ENCODE data around the gene WDR35.
"Not testable (repeated sequence)": the region's sequence is repeated elsewhere in the genome, so short reads cannot be mapped to it uniquely, and the experiment has no call there.

Gene WDR35

DNA sequence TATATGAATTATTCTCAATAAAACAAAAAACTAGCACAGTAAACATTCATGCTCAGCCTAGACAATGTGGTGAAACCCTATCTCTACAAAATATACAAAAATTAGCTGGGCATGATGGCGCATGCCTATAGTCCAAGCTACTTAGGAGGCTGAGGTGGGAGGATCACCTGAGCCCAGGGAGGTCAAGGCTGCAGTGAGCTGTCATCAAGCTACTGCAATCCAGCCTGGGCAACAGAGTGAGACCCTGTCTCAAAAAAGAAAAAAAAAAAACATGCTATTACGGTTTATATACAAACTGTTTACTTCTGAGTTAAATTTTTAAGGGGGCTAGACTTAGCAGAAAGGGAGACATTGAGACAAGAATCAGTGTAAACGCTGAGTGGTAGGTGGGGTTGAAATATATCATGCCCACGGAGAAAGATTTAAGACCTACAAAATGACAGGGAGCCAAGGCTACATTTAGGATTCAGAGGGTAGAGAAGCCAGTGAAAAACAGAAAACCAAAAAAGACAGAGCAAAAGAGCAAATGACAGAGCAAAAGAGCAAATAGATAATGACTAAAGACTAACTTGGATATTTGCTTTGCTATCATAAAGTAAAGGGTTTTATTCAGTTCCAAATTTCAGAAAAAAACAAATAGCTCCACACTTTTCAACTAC lies 95.6 kb downstream of the WDR35 start:
- DNase-seq (ENCODE audit: low read depth in 2 of 2) = no peak

DNA sequence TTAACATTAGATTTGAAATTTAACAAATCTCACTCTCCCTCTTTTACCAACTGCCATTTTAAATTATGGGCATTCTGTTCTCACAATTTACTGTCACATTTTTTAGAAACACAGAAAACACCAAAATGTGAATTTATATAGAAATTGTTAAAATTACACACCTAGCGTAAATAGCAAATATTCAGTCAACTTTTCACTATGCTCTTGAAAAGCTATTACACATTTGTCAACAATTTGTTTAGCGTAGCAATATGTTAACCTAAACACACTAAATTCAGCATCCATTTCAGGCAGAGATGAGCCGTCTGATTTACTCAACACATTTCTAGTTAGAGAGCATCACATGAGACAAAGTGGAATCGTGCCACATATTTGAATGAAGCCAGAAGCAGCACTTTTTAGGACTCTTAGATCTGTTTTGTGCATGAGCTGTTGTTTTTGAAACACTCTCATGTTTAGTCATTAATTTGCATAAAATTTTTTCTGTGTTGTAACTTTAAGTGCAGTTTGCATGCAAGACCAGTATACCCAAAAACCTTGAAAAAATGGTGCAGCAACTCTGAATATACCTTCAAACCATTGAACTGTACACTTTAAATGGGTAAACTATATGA lies 96.3 kb downstream of the WDR35 start:
- no peak for DNase-seq (ENCODE audit: low read depth in 2 of 2)

DNA sequence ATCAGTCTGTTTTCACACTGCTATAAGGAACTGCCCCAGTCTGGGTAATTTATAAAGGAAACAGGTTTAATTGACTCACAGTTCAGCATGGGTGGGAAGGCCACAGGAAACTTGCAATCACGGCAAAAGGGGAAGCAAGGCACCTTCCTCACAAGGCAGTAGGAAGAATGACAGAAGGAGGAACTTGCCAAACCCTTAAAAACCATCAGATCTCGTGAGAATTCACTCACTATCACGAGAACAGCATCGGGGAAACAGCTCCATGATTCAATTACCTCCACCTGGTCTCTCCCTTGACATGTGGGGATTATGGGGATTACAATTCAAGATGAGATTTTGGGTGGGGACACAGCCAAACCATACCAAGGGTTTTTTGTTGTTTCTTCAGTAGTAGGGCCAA lies 97.9 kb downstream of the WDR35 start:
- DNase-seq (ENCODE audit: low read depth in 2 of 2) = not testable (repeated sequence)

DNA sequence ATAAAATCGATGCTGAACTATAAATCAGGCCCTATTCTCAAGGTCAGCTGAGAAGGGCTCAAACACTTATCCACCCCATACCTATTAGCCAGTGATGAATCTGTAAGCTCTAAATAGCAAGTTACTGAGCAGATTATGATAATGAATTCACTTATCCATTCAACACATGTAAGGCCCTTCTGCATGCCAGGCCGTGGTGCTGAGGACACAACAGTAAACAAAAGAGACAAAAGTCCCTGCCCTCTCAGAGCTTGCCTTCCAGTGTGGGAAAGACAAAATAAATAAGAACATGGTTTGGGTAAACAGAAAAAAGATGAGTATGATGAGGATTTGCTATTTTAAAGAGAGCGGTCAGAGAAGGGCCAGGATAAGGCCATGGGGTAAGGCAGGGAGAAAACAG lies 99.8 kb downstream of the WDR35 start:
- DNase-seq (ENCODE audit: low read depth in 2 of 2) = no peak

DNA sequence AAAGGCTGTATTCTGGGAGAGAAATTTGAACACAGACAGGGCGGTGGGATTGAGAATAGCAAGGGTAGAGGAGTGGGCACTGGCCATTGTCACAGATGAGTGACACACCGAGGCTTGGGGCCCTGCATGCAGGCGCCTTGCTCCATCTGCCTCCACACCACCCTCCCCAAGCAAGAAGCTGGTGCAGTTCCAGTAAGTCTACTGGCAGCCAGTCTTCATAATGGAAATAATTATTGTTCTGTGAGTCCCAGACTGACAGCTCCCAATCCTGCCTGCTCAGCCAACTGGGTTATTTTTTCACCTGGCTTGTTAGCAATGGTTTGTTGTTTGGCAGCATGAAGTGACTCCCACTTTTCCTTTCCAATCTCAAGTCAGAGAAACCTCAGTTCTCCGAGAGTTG lies 101.1 kb downstream of the WDR35 start:
- no peak for DNase-seq (ENCODE audit: low read depth in 2 of 2)

DNA sequence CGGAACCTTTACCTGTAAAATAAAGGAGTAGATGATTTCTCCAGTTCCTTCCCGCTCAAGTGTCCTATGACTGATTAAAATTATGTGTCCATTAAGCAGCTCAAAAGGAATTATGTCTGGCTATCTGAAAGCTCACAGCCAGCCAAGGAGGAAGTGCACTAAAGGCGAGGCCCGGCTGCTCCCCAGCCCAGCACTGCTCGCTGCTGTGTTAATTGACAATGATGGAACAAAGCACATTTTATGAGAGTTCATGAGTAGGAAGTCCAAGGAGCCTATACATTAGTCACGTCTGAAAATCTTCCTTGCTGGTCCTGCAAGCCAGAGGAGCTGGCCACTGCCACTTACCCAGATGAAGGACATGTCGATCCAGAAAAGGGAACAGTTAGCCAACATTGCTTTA lies 102.4 kb downstream of the WDR35 start:
- DNase-seq (ENCODE audit: low read depth in 2 of 2) = no peak

DNA sequence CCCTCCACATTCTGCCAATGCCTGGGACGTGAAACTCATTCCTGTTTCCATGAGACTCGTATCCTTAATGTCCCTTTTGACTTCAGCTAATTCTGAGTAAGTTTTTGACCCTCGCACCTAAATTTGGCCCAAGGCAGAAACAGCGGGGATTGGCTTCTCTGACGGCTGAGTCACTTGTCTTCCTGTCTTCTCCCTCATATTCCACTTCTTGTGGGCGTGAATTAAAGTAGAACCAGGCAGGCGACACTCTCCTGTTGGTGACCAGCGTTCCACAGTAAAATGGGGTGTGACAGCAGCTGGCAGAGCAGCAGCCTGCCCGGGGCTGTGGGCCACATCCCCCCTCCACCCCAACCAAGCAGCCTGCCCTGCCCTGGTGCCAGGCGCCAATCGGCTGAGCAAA lies 103.6 kb downstream of the WDR35 start:
- no peak for DNase-seq (ENCODE audit: low read depth in 2 of 2)

DNA sequence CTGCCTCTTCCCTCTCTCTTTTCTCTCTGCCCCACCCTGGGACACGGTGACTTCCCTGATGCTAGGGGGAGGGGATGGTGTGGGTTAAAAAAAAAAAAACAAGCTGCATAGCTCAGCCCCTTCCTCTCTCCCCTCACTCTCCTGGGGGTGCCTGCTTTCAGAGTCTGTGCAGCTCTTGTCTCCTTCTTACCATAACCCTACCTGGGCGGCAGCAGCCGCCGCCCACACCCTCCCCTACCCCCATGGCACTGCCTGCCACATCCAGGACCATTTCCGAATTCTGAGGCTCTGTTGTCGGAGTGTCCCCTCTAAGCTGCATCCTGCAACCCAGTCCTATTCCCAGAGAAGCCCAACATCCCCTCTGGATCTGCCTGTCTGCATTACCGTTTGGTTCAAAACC lies 104.1 kb downstream of the WDR35 start:
- DNase-seq (ENCODE audit: low read depth in 2 of 2) = no peak

DNA sequence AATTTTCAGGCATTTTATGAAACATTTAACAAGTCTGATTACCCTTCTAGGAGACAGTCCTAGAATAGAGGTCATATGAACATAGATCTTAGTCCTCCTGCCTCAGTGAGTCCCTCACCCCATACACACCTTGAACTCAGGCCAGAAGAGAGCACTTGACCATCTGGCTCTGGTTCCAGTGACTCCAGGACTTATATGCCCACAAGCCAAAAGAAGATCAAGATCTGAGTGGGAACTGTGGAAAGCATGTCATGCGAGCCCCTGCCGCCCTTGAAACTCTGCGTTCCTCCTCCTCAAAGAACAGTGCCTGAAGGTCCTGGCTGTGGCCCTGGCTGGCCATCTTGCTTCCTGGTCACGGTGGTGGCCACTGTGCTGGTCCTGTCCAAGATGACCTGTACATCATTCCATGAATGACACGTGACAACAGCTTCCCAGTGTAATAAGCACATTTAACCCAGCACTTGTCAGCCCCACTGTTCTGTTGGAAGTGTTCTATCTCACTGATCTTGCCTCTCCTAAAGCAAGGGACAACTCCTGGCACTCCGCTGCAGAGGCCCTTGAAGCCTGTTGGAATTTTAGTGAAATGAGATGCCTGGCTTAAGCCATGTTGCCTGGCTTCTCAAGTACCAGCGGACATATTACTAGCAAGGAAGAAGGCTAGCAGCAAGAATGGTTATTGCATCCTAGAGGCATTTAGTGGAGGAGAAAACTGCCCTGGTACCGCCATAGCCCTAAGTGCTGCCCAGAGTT lies 105.8 kb downstream of the WDR35 start:
- DNase-seq (ENCODE audit: low read depth in 2 of 2) = no peak

DNA sequence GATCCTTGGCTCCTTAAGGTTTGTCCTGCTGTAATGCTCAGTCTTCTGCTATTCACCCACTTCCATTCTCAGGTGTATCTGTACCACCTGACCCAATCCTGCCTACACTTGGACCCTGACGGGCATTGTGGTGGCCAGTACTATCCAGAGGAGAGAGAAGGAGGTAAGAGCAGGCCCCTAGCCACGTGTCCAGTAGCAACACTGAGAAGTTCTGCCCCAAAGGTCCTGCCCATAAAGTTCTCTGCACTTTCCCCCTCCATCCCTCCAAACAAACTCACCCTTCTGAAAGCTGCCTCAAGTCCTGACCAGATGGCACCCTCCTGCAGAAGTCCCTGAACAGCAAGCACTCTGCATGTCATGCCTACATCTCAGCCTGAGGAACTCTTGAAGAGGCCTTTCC lies 106.4 kb downstream of the WDR35 start:
- no peak for DNase-seq (ENCODE audit: low read depth in 2 of 2)

DNA sequence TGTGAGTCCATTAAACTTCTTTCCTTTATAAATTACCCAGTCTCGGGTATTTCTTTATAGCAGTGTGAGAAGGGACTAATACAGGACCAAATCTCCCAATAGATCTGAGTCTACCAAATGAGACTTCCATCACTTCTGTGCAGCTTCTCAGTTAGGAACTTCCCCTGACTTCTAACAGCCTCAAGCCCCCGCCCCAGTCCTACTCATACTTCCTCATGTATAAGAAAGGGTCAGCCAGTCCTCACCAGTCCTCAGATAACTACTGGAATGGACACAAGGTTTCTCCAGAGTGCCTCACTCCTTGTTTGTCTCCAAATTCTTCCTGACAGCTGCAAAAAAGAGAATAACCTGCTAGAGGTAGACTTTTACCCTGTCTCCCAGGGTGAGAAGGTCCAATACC lies 107.6 kb downstream of the WDR35 start:
- no peak for DNase-seq (ENCODE audit: low read depth in 2 of 2)

DNA sequence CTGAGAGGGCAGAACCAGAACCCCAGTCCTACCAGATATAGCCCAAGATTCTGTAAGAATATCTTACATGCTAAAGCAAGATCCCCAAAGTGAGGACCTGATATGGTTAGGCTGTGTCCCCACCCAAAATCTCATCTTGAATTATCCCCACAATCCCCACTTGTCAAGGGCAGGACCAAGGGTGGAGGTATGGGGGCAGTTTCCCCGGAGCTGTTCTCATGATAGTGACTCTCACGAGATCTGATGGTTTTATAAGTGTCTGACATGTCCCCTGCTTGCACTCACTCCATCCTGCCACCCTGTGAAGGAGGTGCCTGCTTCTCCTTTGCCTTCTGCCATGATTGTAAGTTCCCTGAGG lies 108.0 kb downstream of the WDR35 start:
- no peak for DNase-seq (ENCODE audit: low read depth in 2 of 2)

DNA sequence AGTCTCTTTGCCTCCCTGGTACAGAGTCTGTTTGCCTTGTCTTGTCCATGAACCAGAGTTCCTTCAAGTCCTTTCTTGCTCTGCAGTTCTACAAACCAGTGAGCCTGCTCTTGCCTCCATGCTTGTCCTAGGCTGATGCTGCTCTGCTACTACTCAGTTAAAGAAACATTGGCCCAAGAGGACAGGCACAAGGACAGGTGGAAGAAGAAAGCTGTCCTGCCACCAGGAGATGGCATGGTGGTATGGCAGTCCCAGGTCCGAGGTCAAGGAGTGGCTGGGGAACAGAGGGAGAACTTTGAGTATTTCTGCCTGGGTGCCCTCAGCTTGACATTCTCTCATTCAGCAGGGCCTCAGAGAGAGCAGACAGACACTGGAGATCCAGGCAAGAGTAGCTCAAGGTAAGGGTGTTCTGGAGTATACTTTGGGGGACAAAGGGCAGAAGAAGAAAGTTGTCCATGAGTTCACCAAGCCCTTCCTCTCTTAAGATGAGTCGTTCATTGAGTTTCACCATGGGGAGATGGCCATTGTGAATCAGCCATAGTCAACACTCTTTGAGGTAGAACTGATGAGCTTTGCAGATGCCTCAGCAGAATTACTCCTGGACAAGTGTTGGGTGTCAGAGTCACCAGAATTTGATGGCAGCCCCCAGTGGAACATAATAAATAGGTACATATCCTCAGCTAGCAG lies 108.5 kb downstream of the WDR35 start:
- DNase-seq (ENCODE audit: low read depth in 2 of 2) = no peak

DNA sequence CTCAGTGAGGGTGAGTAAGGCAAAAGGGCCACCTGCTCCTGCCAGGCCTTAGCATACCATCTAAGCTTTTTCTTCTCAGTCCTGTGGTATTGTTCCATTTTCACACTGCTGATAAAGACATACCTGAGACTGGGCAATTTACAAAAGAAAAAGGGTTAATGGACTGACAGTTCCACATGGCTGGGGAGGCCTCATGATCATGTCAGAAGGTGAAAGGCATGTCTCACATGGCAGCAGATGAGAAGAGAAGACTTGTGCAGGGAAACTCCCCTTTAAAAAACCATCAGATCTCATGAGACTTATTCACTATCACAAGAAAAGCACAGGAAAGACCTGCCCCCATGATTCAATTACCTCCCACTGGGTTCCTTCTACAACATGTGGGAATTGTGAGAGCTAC lies 109.7 kb downstream of the WDR35 start:
- DNase-seq (ENCODE audit: low read depth in 2 of 2) = not testable (repeated sequence)

DNA sequence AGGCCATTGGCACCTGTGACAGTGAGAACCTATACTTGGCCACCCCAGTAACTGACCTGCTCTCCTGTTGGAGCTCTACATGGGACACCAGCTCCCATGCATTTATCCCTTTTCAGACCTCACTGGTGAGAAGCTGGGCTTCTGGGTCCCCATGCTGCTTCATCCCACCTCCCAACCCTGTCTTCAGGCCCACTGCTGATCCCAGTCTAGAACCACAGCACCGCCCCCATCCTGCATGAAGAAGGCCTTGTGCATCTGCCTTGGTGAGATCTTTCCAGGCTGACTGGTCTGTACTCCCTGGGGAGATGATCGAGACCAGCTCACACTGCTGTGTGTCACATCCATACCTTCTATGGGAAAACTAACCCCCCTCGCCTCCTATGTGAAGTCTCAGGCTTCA lies 110.8 kb downstream of the WDR35 start:
- DNase-seq (ENCODE audit: low read depth in 2 of 2) = no peak

DNA sequence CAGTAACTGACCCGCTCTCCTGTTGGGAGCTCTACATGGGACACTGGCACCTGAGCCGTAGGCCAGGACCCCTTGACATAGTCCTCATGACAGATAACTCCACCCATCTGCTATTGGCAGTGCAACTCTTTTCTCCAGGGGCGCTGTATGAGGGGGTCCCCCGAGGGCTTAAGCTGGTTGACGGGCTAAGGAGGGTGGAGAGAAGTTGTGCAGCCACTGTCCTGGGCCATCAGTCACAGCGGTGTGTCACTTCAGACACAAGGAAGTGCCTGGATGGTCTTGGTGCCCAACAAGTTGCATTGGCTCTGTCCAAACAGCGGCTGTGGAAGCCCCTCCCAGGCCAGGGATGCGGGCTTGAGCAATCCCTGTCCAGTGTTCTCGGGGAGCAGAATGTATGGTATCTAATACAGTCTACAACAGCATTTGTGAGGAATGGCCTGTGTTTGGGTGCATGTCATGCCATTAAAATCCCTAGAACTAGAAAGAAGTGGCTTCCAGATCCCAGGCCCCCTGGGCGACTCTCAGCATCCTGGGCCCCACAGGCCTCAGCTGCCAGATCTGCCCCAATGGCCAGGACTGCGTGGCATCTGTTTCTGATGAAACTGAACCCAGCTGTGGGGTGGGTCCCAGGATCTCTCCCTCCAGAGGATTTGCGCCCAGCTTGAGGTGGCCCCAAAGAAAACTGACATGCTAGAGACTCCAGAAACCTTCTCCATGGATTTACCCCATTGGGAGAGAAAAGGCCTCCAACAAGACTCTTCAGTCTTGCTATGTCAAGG lies 111.4 kb downstream of the WDR35 start:
- no peak for DNase-seq (ENCODE audit: low read depth in 2 of 2)

DNA sequence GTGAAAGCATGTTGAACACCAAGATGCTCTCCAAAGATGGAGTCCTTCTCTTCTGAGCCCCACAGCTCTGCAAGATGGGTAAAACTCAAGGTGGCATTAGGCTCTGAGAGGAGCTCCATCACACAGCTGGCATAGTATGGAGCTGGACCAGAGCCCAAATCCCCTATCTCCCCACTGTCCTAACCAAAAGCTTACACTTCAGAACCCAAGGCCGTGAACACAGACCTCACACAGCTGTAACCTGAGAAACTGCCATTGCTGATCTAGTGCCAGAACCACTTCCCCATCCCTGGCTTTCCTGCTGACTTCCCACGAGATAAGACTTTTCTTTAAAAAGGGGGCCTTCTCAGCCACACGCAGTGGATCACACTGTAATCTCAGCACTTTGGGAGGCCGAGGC lies 113.2 kb downstream of the WDR35 start:
- no peak for DNase-seq (ENCODE audit: low read depth in 2 of 2)

DNA sequence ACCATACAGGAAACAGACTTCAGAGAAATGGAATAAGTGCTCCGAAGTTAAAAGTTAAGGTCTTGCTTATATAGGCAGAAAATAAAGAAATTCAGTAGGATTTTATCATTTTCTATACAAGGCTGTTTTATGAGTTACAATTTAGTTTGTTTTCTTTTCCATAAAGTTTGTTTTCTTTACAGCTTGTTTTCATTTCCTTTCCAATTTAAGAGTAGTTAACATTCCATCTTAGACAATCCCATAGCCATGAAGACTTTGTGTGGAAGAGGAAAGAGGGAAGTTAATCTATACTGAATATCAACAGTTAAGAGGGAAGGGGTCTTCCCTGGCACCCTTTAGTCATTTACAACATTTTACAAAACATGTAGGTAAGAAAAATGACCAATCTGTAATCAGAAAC lies 114.6 kb downstream of the WDR35 start:
- no peak for DNase-seq (ENCODE audit: low read depth in 2 of 2)

DNA sequence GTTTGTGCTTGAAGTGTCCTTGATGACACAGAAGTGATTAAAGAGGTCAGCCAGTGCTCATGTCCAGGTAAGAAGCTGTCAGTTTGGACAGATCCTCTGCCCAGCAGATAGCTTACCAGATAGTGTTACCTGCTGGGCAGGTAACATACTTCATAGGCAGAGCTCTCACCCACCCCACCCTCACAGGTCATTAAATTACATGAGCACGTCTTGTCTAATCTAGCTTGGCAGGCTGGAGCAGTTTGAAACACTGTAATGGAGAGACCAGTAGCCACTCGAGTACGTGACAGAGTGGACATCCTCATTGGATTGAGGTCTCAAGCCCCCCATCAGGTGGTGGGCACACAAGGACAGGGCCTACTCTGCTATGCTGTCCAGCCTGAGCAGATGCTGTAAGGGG lies 115.2 kb downstream of the WDR35 start:
- no peak for DNase-seq (ENCODE audit: low read depth in 2 of 2)

DNA sequence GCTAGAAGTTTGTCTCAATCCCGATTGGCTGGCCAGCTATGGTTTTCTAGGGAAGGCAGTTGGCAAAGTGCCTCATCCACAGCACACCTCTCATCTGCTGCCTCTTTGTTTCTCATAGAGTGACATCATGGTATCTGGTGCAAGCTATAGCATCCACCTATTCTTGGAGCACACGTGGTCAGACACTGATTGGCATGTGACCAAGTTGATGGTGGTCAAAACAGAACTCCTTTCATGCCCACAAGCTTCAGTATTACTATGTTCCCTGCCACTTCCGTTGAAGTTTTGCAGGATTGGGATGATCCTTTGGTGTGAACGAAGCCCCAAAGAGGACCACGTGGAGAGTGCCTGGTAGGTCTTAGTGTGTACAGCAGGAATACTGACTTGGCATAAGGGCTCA lies 116.9 kb downstream of the WDR35 start:
- no peak for DNase-seq (ENCODE audit: low read depth in 2 of 2)

DNA sequence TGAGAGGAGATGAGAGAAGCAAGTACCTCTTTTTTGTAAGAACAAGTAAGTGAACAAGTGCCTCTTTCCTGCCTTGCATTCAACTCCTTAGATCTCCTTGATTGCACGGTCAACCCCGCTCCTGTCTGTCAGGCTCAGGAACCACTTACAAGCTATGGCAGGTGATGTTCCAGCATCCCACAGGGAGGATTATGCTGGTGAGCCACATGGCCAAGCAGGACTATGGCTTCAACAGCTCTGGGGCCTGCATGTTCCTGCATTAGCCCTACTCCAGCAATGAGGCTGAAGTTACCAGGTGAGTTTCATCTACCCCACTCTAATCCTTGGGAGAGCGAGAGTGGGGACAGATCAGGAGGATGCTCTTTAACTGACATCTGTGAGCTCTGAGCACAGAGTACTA lies 117.6 kb downstream of the WDR35 start:
- no peak for DNase-seq (ENCODE audit: low read depth in 2 of 2)

DNA sequence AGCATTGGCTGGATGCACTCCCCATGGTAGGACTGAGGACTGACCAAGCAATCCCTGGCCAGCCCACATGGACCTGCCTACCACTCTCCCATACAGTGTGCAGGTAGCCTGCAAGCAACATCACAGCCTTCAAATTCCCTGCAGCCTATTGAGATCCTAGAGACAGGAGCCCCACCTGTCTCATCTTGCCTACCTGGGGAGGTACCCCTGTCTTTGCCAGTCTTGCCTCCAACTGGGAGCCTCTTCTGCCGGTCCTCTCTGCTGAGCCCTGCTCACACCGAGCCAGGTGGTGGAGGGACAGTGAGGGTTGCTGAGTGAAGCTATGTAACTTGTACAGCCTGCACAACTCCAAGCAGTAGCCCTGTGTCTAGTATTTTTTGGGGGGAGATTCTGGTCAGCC lies 118.1 kb downstream of the WDR35 start:
- DNase-seq (ENCODE audit: low read depth in 2 of 2) = no peak

Measured in stimulated activated CD4-positive, alpha-beta T cell treated with anti-CD3 and anti-CD28 coated beads, Interleukin-4, amount 100 ng/mL, for 48 hours (primary cell).